IMR-90 (cell line): Measurements from ENCODE around the gene FRMD3. TPM values are rescaled to one million over a fixed set of nuclear protein-coding genes. Genes with fewer than 3 reads are reported as not detected.

Experiments used
- ATAC-seq: fragments of 200-7000 bp; cut with Tn5 transposase; 2 replicates; pipeline ENCODE4 v1.9.1; 2020; ENCODE audit warnings: low read depth, mild to moderate bottlenecking, moderate library complexity
- BruUV-seq: library from RNA; stranded (reverse); fragments of 400-500 nt; replicated peaks from 2 replicates; lab custom pipeline; 2021; lab: Mats Ljungman, UMichigan
- CTCF ChIA-PET: fragments of 300-600 bp; formaldehyde crosslinking; extraction: SDS; loops from one replicate; lab custom pipeline; 2021; ENCODE audit warnings: antibody characterized with exemption; lab: Yijun Ruan, JAX
- POLR2A ChIA-PET: fragments of 300-600 bp; sonication (Branson Sonifier 250); formaldehyde crosslinking; loops from one replicate; lab custom pipeline; 2022; ENCODE audit warnings: antibody characterized with exemption; ENCODE audit not compliant: unreplicated experiment; lab: Charles Lee
- DNase-seq: peaks from one replicate; pipeline ENCODE4 v3.0.0; 2013
- H2AFZ ChIP-seq: replicated peaks from 2 replicates; pipeline ENCODE3; 2013; ENCODE audit warnings: low read length, mild to moderate bottlenecking; ENCODE audit not compliant: poor library complexity
- H2AK5ac ChIP-seq: 2 replicates; pipeline ENCODE4 v1.6.1; 2013; ENCODE audit warnings: low read depth, low read length, inconsistent platforms
- H2AK9ac ChIP-seq: replicated peaks from 2 replicates; pipeline ENCODE3; 2013; ENCODE audit warnings: mild to moderate bottlenecking, low read depth, low read length, moderate library complexity; ENCODE audit not compliant: poor library complexity
- H2BK120ac ChIP-seq: 2 replicates; pipeline ENCODE4 v1.6.1; 2013; ENCODE audit warnings: low read depth, low read length, inconsistent platforms
- H2BK15ac ChIP-seq: 3 replicates; pipeline ENCODE4 v1.6.1; 2013; ENCODE audit warnings: low read depth, low read length, inconsistent platforms
- H2BK20ac ChIP-seq: 2 replicates; pipeline ENCODE4 v1.6.1; 2013; ENCODE audit warnings: low read depth, mild to moderate bottlenecking, inconsistent platforms, low read length, moderate library complexity
- H2BK5ac ChIP-seq: 2 replicates; pipeline ENCODE4 v1.6.1; 2013; ENCODE audit warnings: mild to moderate bottlenecking, low read depth, low read length, inconsistent platforms; ENCODE audit not compliant: poor library complexity, severe bottlenecking
- H3K14ac ChIP-seq: replicated peaks from 2 replicates; pipeline ENCODE4 v1.6.1; 2013; ENCODE audit warnings: low read depth, low read length, inconsistent platforms
- H3K18ac ChIP-seq: 2 replicates; pipeline ENCODE4 v1.6.1; 2013; ENCODE audit warnings: low read depth, low read length, control low read depth
- H3K23ac ChIP-seq: 2 replicates; pipeline ENCODE4 v1.6.1; 2013; ENCODE audit warnings: low read depth, low read length, inconsistent platforms
- H3K27ac ChIP-seq: 2 replicates; pipeline ENCODE4 v1.5.1; 2013; ENCODE audit warnings: mild to moderate bottlenecking, control low read depth, low read length; ENCODE audit not compliant: insufficient read depth
- H3K27me3 ChIP-seq: 2 replicates; pipeline ENCODE4 v1.6.1; 2013; ENCODE audit warnings: low read length; ENCODE audit not compliant: control insufficient read depth, insufficient read depth
- H3K36me3 ChIP-seq: 2 replicates; pipeline ENCODE4 v1.6.1; 2013; ENCODE audit warnings: low read length, mixed read lengths; ENCODE audit not compliant: control insufficient read depth, insufficient read depth
- H3K4ac ChIP-seq: 2 replicates; pipeline ENCODE4 v1.6.1; 2013; ENCODE audit warnings: low read depth, low read length, inconsistent platforms
- H3K4me1 ChIP-seq: 2 replicates; pipeline ENCODE4 v1.6.1; 2013; ENCODE audit warnings: low read length, mixed read lengths; ENCODE audit not compliant: control insufficient read depth, insufficient read depth
- H3K4me2 ChIP-seq: 2 replicates; pipeline ENCODE4 v1.6.1; 2013; ENCODE audit warnings: low read depth, mild to moderate bottlenecking, control low read depth, low read length, moderate library complexity
- H3K4me3 ChIP-seq: 2 replicates; pipeline ENCODE4 v1.5.1; 2013; ENCODE audit warnings: low read depth, mild to moderate bottlenecking, control low read depth, low read length, moderate library complexity; ENCODE audit not compliant: insufficient read depth
- H3K56ac ChIP-seq: 2 replicates; pipeline ENCODE4 v1.6.1; 2013; ENCODE audit warnings: low read length, inconsistent platforms; ENCODE audit not compliant: insufficient read depth; ENCODE audit errors: extremely low read depth
- H3K79me1 ChIP-seq, 2 experiments: 2 replicates each; pipeline ENCODE4 v1.6.1; 2013; ENCODE audit warnings: low read length in 2 of 2, inconsistent platforms in 1 of 2, low read depth in 1 of 2
- H3K9ac ChIP-seq: 2 replicates; pipeline ENCODE4 v1.6.1; 2013; ENCODE audit warnings: low read depth, low read length, control low read depth
- H3K9me1 ChIP-seq: 2 replicates; pipeline ENCODE4 v1.6.1; 2013; ENCODE audit warnings: low read length, inconsistent platforms; ENCODE audit not compliant: insufficient read depth
- H3K9me3 ChIP-seq: 2 replicates; pipeline ENCODE4 v1.6.1; 2013; ENCODE audit warnings: low read length; ENCODE audit not compliant: control insufficient read depth, insufficient read depth
- H4K20me1 ChIP-seq: 2 replicates; pipeline ENCODE4 v1.6.1; 2013; ENCODE audit warnings: low read length, inconsistent platforms; ENCODE audit not compliant: insufficient read depth
- H4K5ac ChIP-seq: 2 replicates; pipeline ENCODE4 v1.6.1; 2013; ENCODE audit warnings: mild to moderate bottlenecking, low read depth, low read length, control low read depth
- H4K8ac ChIP-seq, 2 experiments: 2 replicates each; pipeline ENCODE4 v1.6.1; 2013; ENCODE audit warnings: low read depth in 2 of 2, low read length in 2 of 2, control low read depth in 1 of 2, inconsistent platforms in 1 of 2
- H4K91ac ChIP-seq: 2 replicates; pipeline ENCODE4 v1.6.1; 2013; ENCODE audit warnings: low read depth, low read length, inconsistent platforms; ENCODE audit not compliant: insufficient read depth
- BHLHE40 ChIP-seq: fragments of 150-350 bp; IDR thresholded peaks from 2 replicates; pipeline ENCODE4 v1.6.1; 2016; ENCODE audit warnings: mild to moderate bottlenecking, low read depth, low read length
- CEBPB ChIP-seq: IDR thresholded peaks from 2 replicates; pipeline ENCODE4 v1.6.1; 2012; ENCODE audit warnings: low read depth, low read length, improper control_type of control experiment
- CHD1 ChIP-seq: IDR thresholded peaks from 2 replicates; pipeline ENCODE4 v1.6.1; 2012; ENCODE audit warnings: low read depth, low read length, improper control_type of control experiment
- FOS ChIP-seq: fragments of 150-350 bp; IDR thresholded peaks from 2 replicates; pipeline ENCODE4 v1.6.1; 2016; ENCODE audit warnings: low read depth, low read length
- MAFK ChIP-seq: IDR thresholded peaks from 2 replicates; pipeline ENCODE4 v1.6.1; 2012; ENCODE audit warnings: low read depth, low read length, improper control_type of control experiment
- MAZ ChIP-seq: IDR thresholded peaks from 2 replicates; pipeline ENCODE4 v1.6.1; 2012; ENCODE audit warnings: low read depth, mild to moderate bottlenecking, low read length, improper control_type of control experiment, moderate library complexity, borderline replicate concordance
- MXI1 ChIP-seq: IDR thresholded peaks from 2 replicates; pipeline ENCODE4 v1.6.1; 2012; ENCODE audit warnings: low read depth, mild to moderate bottlenecking, low read length, moderate library complexity, borderline replicate concordance
- NFE2L2 ChIP-seq: fragments of 150-350 bp; IDR thresholded peaks from 2 replicates; pipeline ENCODE4 v1.6.1; 2016; ENCODE audit warnings: low read depth, mild to moderate bottlenecking, low read length
- POLR2A ChIP-seq: IDR thresholded peaks from 2 replicates; pipeline ENCODE4 v1.6.1; 2012; ENCODE audit warnings: mild to moderate bottlenecking, low read depth, low read length
- RAD21 ChIP-seq: IDR thresholded peaks from 2 replicates; pipeline ENCODE4 v1.6.1; 2012; ENCODE audit warnings: low read length, improper control_type of control experiment
- RCOR1 ChIP-seq: IDR thresholded peaks from 2 replicates; pipeline ENCODE4 v1.6.1; 2012; ENCODE audit warnings: mild to moderate bottlenecking, low read length, improper control_type of control experiment; ENCODE audit not compliant: insufficient replicate concordance
- RFX5 ChIP-seq: IDR thresholded peaks from 2 replicates; pipeline ENCODE4 v1.8.0; 2012; ENCODE audit warnings: low read depth, mild to moderate bottlenecking, low read length, moderate library complexity
- SMC3 ChIP-seq: fragments of 150-350 bp; IDR thresholded peaks from 2 replicates; pipeline ENCODE4 v1.6.1; 2016; ENCODE audit warnings: low read depth, mild to moderate bottlenecking, antibody characterized with exemption, low read length, moderate library complexity
- WGBS, 2 experiments: methylation state at CpG; one replicate each; pipeline versions ENCODE4 v1.1.5 to v1.1.7; 2013; ENCODE audit warnings: missing lambda C conversion rate in 2 of 2; ENCODE audit not compliant: insufficient read length in 1 of 2; ENCODE audit errors: extremely low coverage in 2 of 2; 5-methylcytosine and 5-hydroxymethylcytosine counted together
- dilution Hi-C: fragments of 300-500 bp; cut with HindIII; formaldehyde crosslinking; loops from one replicate; pipeline ENCODE4 v1.14.3; 2018; ENCODE audit warnings: low sequenced_read_pairs; ENCODE audit not compliant: unreplicated experiment
- in situ Hi-C: fragments of 300-500 bp; cut with MboI; formaldehyde crosslinking; loops from 3 replicates; pipeline ENCODE4 v1.14.3; 2019; ENCODE audit warnings: low sequenced_read_pairs, inconsistent platforms, mixed read lengths
- intact Hi-C: fragments of 100-400 bp; cut with micrococcal nuclease; formaldehyde crosslinking; loops from 2 replicates; pipeline ENCODE4 v1.10.0; 2022
- polyA plus RNA-seq, 3 experiments: library from polyadenylated mRNA; depleted of rRNA; stranded (reverse); fragments of >200 nt; gene quantifications; 2 replicates each; pipeline ENCODE4 v1.2.3, GENCODE V29; 2012; ENCODE audit warnings: low replicate concordance in 1 of 3
- total RNA-seq: library from RNA; depleted of rRNA; stranded (reverse); fragments of >200 nt; gene quantifications from 2 replicates; pipeline ENCODE4 v1.2.3, GENCODE V29; 2012
- TF ChIP-seq, protein P1 (sequence below): conservative IDR thresholded peaks from 2 replicates; pipeline ENCODE4 v1.5.1; 2012; ENCODE audit warnings: mild to moderate bottlenecking, low read depth, low read length, improper control_type of control experiment
- TF ChIP-seq, protein P2 (sequence below): fragments of 150-350 bp; IDR thresholded peaks from 2 replicates; pipeline ENCODE4 v1.6.1; 2016; ENCODE audit warnings: low read depth, mild to moderate bottlenecking, low read length, moderate library complexity, borderline replicate concordance
- TF ChIP-seq, protein P3 (sequence below): fragments of 150-350 bp; IDR thresholded peaks from 2 replicates; pipeline ENCODE4 v1.6.1; 2017; ENCODE audit warnings: mild to moderate bottlenecking, antibody characterized with exemption, low read length, low read depth

FRMD3 gene
- total and polyA plus RNA-seq, 2 of the 4 experiments (the other 2 are of a cell fraction) = 0.02 to 0.18 TPM

DNA sequence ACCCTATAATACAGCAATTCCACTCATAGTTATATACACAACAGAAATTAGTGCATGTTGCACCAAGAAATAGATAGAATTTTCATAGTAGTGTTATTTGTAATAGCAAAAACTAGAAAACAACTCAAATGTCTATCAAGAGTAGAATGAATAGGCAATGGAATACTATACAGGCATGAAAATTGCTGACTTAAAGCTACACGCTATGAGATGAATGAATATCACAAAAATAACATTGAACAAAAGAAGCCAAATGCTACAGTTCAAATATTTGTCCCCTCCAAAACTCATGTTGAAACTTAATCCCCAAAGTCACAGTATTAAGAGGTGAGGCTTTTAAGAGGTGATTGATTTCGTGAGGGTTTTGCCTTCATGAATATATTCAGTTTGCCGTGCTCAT lies 215.1 kb downstream of the FRMD3 start:
- Histone ChIP-seq H3K56ac (no peak overlapping the region), H2BK120ac (no peak overlapping the region), H3K27me3 (no peaks in the 10 kb centered on the region), H4K91ac (no peak overlapping the region), H3K4me2 (no peak overlapping the region), H3K79me1 (no peaks in the 10 kb centered on the region), H2BK15ac (no peak overlapping the region), H2BK5ac (no peak overlapping the region), H3K4ac (no peak overlapping the region), H4K5ac (no peak overlapping the region), H2AK9ac (no peak overlapping the region), H3K14ac (no peak overlapping the region), H2BK20ac (no peak overlapping the region), H3K9me3 (no peaks in the 10 kb centered on the region), H3K9ac (no peak overlapping the region), H3K4me3 (no peak overlapping the region), H2AFZ (no peak overlapping the region), H3K23ac (no peak overlapping the region), H3K9me1 (no peaks in the 10 kb centered on the region), H3K18ac (no peak overlapping the region), H4K20me1 (no peaks in the 10 kb centered on the region), H4K8ac (no peak overlapping the region), H3K4me1 (no peaks in the 10 kb centered on the region), H3K36me3 (no peaks in the 10 kb centered on the region), H2AK5ac (no peak overlapping the region), H3K27ac (no peak overlapping the region)
- DNase-seq (no peak), ATAC-seq (no peak)
- no CpG with 5 or more reads among the region's 3 CpGs for WGBS, 2 experiments
- POLR2A ChIA-PET = no interaction called here
- intact Hi-C loops (no loop called here), dilution Hi-C loops (no loop called here), in situ Hi-C loops (no loop called here)
- no TSS peak for BruUV-seq
- CTCF ChIA-PET = no interaction called here
- TF ChIP-seq CEBPB = no peak
- no peak for TF ChIP-seq NFE2L2
- TF ChIP-seq RFX5 = no peak
- TF ChIP-seq POLR2A = no peak
- TF ChIP-seq, protein P1, sequence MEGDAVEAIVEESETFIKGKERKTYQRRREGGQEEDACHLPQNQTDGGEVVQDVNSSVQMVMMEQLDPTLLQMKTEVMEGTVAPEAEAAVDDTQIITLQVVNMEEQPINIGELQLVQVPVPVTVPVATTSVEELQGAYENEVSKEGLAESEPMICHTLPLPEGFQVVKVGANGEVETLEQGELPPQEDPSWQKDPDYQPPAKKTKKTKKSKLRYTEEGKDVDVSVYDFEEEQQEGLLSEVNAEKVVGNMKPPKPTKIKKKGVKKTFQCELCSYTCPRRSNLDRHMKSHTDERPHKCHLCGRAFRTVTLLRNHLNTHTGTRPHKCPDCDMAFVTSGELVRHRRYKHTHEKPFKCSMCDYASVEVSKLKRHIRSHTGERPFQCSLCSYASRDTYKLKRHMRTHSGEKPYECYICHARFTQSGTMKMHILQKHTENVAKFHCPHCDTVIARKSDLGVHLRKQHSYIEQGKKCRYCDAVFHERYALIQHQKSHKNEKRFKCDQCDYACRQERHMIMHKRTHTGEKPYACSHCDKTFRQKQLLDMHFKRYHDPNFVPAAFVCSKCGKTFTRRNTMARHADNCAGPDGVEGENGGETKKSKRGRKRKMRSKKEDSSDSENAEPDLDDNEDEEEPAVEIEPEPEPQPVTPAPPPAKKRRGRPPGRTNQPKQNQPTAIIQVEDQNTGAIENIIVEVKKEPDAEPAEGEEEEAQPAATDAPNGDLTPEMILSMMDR = no peak
- no peak for TF ChIP-seq FOS
- TF ChIP-seq, protein P2, sequence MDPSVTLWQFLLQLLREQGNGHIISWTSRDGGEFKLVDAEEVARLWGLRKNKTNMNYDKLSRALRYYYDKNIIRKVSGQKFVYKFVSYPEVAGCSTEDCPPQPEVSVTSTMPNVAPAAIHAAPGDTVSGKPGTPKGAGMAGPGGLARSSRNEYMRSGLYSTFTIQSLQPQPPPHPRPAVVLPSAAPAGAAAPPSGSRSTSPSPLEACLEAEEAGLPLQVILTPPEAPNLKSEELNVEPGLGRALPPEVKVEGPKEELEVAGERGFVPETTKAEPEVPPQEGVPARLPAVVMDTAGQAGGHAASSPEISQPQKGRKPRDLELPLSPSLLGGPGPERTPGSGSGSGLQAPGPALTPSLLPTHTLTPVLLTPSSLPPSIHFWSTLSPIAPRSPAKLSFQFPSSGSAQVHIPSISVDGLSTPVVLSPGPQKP = no peak
- no peak for TF ChIP-seq RAD21
- no peak for TF ChIP-seq SMC3
- TF ChIP-seq CHD1 = no peak
- TF ChIP-seq, protein P3, sequence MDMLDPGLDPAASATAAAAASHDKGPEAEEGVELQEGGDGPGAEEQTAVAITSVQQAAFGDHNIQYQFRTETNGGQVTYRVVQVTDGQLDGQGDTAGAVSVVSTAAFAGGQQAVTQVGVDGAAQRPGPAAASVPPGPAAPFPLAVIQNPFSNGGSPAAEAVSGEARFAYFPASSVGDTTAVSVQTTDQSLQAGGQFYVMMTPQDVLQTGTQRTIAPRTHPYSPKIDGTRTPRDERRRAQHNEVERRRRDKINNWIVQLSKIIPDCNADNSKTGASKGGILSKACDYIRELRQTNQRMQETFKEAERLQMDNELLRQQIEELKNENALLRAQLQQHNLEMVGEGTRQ = no peak
- TF ChIP-seq RCOR1 = no peak
- TF ChIP-seq MXI1 = no peak
- TF ChIP-seq BHLHE40 = no peak
- no peak for TF ChIP-seq MAZ
- no peak for TF ChIP-seq MAFK
